Measurements from ENCODE around the gene AREL1.

The AREL1 gene

DNA sequence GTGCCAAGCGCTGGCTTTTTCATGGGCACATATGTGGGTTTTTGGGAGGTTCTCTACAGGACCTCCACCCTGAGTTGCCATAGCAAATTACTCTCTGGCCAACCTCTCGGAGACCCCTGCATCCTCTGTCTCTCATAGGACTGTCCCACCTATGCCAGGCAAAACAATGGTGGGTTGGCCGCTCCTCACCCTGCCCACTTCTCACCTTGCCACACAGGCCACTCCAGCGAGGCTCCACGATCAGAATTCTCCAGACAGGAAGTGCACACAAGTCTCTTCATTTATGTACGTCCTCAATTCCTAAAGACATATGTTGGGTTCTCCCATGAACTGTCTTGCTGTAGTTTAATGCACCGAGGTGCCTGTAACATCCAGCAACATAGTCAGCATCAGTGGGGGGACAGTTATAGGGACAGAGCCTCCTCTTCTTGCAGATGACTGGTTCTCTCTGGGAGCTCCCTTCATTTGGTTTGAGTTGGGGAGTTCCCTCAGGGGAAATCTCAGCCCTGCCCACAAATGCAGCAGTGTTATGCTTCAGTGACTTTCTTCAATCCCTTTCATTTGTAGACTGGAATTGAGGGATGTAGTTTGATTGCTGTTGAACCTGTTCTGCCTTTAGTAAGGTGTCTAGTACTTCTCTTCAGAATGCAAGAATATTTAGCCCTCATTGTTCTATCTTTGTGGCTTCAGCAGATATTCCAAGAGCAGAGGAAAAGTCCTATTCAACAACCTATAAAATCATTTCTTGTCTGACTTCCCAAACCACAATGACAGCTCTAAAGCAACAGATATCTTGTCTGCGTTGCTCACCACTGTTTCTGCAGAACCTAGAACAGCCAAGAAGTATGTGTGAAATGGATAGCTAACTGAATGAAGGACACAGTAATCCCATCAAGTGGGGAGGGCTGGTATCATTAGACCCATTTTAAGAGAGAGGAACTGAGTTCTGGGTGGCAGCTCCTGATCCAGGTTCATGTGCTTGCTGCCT is 98.1 kb downstream of the AREL1 start:
- no peak overlapping the region for H3K9ac ChIP-seq (ENCODE audit: low read length)
- H3K27ac ChIP-seq (ENCODE audit: low read length): no peak overlapping the region
- H3K27me3 ChIP-seq (ENCODE audit: control insufficient read depth, insufficient read depth, low read length): peaks cover 26% of the 10 kb centered on the region
- no peak overlapping the region for H3K4me3 ChIP-seq (ENCODE audit: low read length)
- peaks cover 17% of the 10 kb centered on the region for H3K4me1 ChIP-seq (ENCODE audit: control insufficient read depth, low read depth, low read length)
- no peaks in the 10 kb centered on the region for H3K36me3 ChIP-seq (ENCODE audit: control insufficient read depth, low read depth, low read length)
- H3K9me3 ChIP-seq (ENCODE audit: control insufficient read depth, low read depth, low read length): no peaks in the 10 kb centered on the region

DNA sequence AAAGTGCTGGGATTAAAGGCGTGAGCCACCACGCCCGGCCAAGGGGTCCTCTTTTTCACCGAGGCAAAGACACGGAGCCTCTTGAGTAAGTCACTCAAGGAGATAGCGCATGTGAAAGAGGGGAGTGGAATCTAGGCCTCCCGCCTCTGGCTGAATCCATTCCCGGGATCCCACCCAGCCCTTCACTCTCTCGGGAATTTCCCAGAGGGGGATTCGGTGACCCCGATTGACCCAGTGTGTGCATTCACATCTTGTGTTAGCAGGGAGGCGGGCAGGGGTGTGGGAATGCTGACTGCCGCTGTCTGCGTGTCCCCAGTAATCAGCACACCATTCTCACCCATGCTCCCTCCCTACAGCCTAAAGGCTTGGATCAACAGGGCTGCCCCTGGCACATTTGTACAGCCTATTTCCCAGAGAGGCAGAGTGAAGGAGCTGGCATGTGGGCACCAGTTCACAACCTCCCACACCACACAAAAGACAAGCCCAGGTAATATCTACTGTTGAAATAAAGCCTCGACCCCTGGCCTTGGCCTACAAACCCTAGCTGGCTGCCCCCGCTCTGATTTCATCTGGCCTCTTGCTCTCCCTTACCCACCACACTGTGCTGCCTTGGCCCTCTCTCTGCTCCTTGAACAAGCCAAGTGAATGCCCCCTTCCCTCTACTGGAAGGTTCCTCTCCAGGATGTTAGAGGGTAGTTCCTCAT is 99.5 kb downstream of the AREL1 start:
- Histone ChIP-seq H3K4me3 (ENCODE audit: low read length) (no peak overlapping the region), H3K27me3 (ENCODE audit: control insufficient read depth, insufficient read depth, low read length) (peaks cover 34% of the 10 kb centered on the region), H3K9me3 (ENCODE audit: control insufficient read depth, low read depth, low read length) (no peaks in the 10 kb centered on the region), H3K27ac (ENCODE audit: low read length) (no peak overlapping the region), H3K36me3 (ENCODE audit: control insufficient read depth, low read depth, low read length) (no peaks in the 10 kb centered on the region), H3K9ac (ENCODE audit: low read length) (no peak overlapping the region), H3K4me1 (ENCODE audit: control insufficient read depth, low read depth, low read length) (peaks cover 8% of the 10 kb centered on the region)

DNA sequence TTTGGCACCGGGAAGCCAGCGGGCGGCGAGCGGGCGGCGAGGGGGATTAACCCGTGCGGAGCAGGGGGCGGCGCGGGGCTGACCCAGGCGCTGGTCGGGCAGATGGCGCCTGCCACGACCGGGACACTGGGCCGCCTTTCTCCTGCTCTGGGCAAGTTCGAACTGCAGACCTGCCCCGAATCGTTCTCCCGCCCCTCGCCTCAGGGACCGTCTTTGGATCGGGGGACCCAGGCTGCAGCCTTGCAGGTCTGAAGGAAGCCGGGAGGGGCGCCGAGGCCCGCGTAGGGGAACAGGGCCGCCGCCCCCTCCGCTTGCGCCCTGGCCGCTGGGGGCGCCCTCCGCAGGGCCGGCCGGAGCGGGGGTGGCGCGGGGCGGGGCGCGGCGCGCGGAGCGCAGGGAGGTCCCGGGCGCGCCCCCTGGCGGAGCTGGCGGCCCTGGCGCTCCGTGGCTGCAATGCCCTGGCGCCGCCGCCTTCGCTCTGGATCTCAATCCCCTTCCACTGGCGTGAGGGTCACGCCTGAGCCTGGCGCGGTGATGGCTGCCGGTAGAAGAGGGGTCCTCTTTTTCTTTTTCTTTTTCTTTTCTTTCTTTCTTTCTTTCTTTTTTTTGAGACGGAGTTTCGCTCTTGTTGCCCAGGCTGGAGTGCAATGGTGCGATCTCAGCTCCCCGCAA is 100.4 kb downstream of the AREL1 start:
- Histone ChIP-seq H3K9ac (ENCODE audit: low read length) (no peak overlapping the region), H3K27ac (ENCODE audit: low read length) (no peak overlapping the region), H3K36me3 (ENCODE audit: control insufficient read depth, low read depth, low read length) (no peaks in the 10 kb centered on the region), H3K27me3 (ENCODE audit: control insufficient read depth, insufficient read depth, low read length) (peaks cover 34% of the 10 kb centered on the region), H3K4me3 (ENCODE audit: low read length) (peak overlapping the region; percentile 55), H3K9me3 (ENCODE audit: control insufficient read depth, low read depth, low read length) (no peaks in the 10 kb centered on the region), H3K4me1 (ENCODE audit: control insufficient read depth, low read depth, low read length) (peaks cover 8% of the 10 kb centered on the region)

DNA sequence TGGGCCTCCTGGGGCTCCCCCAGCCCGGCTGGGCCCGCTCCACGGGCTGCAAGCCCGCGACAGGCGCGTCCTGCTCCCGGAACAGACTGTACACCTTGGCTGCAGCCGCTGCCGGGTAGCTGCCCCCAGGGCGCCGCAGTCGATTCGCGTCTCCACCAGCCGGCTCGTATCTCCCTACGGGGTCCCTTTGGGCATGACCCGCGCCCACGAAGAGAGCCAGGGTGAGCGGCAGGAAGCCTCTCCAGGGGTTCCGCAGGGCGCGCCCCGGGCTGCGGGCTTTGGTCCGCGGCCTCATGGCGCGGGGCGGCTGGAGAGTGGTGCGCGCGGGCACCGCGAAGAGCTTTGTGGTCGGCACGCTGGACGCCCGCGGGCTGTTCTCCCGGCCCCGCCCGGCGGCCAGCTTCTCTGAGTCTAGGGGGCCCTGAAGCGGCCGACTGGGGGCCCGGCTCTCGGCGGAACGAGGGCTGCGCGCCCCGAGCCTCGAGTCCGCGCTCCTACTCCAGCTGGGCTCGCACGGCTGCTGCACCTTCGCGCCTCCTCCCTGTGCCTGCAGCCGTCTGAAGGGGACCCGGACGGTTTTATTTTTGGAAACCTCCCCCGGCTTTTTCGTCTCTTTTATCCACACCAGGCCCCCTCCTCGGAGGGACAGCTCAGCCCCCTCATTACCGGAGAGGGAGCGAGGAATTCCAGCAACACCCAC is 101.1 kb downstream of the AREL1 start, which contains the start of gene LTBP2:
Gene LTBP2 (minus strand): TSS at position 588 of the 700 bp plus-strand sequence. CDS start 293 bp downstream, at position 295.
- no peaks in the 10 kb centered on the region for H3K36me3 ChIP-seq (ENCODE audit: control insufficient read depth, low read depth, low read length)

More for the DNA sequence above, 101.1 kb downstream of the AREL1 start, which contains the start of gene LTBP2:
- no peak within 1 kb of the TSS for H3K27ac ChIP-seq (ENCODE audit: low read length)
- peaks cover 3% of the 10 kb centered on the region for H3K4me1 ChIP-seq (ENCODE audit: control insufficient read depth, low read depth, low read length)
- H3K4me3 ChIP-seq (ENCODE audit: low read length): peak within 1 kb of the TSS; percentile 55
- no peak within 1 kb of the TSS for H3K9ac ChIP-seq (ENCODE audit: low read length)
- H3K27me3 ChIP-seq (ENCODE audit: control insufficient read depth, insufficient read depth, low read length): peaks cover 34% of the 10 kb centered on the region
- H3K9me3 ChIP-seq (ENCODE audit: control insufficient read depth, low read depth, low read length): no peaks in the 10 kb centered on the region
